ENCODE results near the gene IDI2.
"Not testable (repeated sequence)": the region's sequence is repeated elsewhere in the genome, so short reads cannot be mapped to it uniquely, and the experiment has no call there.

IDI2 gene

DNA sequence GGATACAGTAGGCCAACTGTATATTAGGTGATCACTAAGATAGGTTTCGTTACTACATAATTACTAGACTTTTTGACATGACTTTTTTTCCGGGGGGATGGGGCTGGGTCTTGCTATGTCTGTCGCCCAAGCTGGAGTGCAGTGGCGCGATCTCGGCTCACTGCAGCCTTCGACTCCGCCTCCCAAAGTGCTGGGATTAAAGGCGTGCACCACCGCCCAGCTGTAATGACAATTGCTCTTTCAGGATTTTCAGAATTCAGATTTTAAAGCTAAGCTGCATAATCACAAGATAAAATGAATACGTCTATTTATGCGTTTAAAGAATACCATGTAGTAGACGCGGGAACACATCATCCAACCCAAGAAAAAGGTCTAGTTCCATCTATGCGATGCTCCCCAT, 22.3 kb upstream of the IDI2 start:
- DNase-seq (ENCODE audit: low spot score), result no peak

DNA sequence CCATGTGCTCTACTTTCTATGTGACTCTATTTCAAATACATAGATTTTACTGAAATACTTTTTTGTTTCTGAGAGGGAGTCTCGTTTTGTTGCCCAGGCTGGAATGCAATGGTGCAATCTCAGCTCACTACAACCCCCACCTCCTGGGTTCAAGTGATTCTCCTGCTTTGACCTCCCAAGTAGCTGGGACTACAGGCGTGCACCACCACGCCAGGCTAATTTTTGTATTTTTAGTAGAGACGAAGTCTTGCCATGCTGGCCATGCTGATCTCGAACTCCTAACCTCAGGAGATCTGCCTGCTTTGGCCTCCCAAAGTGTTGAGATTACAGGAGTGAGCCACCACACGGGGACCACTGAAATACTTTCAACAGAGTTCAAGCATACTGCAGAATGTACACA, 19.8 kb upstream of the IDI2 start:
- no peak for DNase-seq (ENCODE audit: low spot score)

DNA sequence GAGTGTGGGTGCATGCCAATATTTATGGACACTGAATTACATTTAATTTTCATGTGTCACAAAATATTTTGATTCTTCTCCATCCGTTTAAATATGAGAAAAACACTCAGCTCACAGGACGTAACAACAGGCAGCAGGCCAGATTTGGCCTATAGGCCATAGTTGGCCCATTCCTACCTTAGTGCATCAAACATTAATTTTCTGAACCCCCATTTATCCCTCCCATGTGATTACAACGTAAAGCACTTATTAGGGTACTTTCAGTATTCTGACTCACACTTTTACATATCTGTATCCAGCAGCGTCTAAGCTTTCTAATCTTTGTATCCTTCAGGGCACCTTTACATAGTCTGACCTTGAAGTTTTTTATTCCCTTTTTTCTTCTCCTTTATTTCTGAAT, 19.3 kb upstream of the IDI2 start:
- no peak for DNase-seq (ENCODE audit: low spot score)

DNA sequence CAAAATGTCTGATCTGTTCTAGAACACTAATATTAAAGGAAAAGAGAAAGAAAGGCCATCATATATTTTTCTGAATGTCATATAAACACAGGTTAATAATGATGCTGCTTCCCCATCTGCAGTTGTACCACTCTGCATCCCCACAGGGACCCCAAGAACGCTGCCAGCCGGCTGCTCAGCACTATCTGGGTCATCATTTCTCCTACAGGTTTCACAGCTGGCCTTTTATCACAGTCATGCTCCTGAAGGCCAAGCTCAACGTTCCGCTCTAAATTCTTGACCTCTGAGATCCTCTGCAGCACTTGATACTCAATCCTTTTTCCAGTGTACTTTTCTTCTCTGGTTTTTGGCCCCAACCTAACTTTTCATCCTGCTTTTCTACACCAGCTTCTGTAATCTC, 18.5 kb upstream of the IDI2 start:
- no peak for DNase-seq (ENCODE audit: low spot score)

DNA sequence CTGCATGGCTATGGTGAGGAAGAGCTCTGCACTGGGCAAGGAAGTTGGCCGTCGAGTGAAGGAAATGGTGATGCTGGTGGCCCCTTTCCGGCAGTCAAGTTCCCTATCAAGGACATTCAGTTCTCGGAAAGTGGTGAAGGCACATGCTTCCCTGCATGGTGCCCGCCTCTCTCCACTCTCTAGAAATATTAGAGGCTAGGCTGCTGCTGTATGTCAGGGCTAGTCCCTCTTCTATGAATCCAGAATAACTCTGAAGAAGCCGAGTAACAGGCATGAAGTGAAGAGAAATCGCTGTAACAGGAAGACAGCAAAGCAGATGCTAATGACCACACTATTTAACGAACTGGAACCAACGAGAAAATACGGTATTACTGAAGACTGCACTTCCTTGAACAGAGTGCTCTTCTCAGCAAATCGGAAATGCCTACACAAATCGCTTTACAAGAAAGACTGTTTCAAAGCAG, 17.9 kb upstream of the IDI2 start:
- DNase-seq (ENCODE audit: low spot score), result no peak

DNA sequence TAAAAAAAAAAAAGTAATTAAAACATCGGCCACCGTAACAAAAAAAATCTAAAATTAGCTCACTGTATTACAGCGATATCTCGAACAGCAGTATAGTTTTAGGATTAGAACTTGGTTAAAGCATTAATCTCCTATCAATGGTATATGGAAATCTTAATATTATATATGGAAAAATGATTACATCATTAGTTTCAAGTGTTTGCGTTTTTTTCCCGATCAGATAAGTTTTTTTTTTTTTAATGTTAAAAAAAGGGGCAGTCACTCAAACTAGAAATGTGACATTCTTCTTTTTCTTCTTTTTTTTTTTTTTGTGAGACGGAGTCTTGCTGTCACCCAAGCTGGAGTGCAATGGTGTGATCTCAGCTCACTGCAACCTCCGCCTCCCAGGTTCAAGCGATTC, 15.9 kb upstream of the IDI2 start:
- no peak for DNase-seq (ENCODE audit: low spot score)

DNA sequence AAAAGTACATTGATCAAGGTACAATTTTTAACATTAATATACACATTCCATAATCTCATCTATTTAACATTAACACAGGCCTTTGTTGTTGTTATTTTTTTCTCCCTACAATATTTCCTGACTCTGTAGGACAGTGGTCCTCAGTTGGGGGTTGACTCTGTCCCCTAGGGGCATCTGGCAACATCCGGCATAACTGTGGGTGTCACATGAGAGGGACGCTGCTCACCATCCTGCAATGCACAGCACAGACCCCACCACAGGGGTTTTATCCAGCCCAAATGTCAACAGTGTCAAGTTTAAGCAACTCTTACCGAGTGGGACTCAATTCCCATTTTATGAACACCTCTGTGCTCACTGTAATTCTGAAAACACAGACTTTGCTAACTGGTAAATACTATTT, 14.5 kb upstream of the IDI2 start:
- DNase-seq (ENCODE audit: low spot score), result no peak

DNA sequence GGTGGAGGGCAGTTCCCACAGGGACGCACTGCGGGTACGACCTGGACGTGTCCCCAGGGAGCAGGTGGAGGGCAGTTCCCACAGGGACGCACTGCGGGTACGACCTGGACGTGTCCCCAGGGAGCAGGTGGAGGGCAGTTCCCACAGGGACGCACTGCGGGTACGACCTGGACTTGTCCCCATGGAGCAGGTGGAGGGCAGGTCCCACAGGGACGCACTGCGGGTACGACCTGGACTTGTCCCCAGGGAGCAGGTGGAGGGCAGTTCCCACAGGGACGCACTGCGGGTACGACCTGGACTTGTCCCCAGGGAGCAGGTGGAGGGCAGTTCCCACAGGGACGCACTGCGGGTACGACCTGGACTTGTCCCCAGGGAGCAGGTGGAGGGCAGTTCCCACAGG, 13.1 kb upstream of the IDI2 start:
- not testable (repeated sequence) for DNase-seq (ENCODE audit: low spot score)

DNA sequence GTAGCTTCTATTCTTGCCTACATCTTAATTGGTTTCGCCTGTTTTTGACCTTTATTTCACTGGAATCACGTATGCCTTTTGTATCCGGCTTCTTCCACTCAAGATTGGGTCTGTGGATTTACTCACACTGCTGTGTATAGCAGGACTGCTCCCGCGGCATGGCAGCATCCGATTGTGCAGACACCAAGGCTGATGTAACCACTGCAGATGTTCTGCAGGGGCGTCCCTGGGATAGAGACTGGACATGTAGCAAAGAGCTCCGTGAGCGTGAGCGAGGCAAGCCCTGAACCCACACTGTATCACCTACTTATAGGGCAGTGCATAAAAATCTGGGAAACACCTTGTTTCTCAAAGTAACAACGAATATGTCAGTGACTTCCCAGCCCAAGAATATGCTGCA, 11.4 kb upstream of the IDI2 start:
- DNase-seq (ENCODE audit: low spot score), result no peak

DNA sequence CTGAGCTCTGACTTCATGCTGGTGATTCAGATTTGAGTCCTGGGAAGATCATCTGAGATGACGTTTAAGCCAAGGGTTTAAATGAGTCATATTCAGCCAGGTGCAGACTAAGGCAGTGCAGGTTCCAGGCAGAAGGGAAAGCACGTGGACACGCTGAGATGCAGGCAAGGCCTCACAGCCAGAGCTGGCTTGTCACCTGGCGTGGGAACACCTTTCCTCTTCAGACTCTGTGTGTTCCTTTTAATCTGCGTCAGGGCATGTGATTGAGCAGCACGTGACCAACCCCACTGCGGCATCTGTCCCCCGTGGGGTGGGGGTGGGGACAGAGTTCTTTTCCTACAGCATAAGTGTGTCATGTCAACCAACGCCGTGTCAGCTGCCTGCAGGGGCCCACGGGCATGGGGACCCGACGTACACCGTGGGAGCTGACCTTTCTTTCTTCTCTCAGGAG, 10.7 kb upstream of the IDI2 start:
- DNase-seq (ENCODE audit: low spot score), result peak; percentile 2

DNA sequence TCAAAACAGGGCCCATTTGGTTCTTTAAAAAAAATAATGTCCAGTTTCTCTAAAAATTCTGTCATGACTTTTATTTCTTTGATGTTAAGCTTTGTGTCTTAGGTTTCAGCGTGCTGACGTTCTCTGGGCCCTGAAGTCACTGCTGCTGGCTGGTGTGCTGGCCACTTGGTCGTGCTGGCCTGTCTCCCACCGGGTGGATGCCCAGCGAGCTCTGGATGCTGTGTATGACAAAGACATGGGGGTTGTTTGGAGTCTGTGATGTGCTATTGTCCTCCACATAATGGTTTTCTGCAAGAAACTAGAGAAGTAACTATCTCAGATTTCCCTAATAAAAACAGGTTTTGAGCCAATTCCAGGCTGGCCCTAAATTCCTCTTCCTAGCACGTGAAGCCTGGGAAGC, 9.5 kb upstream of the IDI2 start:
- DNase-seq (ENCODE audit: low spot score), result no peak

DNA sequence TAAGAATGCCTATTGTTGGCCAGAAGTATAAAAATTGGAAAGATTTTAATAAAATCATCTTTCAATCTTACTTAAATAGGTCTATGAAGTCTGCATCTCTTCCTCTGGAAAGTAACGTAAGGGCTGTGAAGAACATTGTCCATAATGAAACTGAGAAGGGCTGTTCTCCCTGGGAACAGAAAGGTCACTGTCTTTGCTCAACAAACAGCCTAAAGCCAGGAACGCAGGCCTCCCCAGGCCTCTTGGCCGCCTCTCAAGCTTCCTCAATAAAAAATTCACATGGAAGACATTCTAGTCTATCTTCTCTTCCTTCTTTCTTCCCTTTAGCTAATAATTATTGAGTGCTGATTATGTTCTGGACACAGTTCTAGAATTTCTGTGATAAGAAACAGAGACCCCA, 9.1 kb upstream of the IDI2 start:
- DNase-seq (ENCODE audit: low spot score), result no peak

DNA sequence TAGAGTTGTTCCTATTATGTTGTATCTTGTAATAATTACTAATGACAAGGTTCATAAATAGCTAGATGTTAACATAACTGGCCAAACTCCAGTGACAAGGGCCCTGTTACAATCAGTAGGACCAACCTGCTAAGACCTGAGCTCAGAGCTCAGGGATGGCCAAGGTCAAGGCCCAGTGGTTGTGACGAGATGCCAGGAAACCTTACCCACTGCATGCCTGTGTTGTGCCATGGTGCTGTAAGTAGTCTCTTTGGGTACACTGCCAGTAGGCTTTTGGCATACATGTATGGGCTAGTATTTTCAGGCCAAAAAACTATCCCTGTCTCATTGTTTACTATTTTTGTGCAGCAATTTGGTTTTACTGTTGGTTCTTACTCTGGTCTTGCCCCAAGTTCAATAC, 7.9 kb upstream of the IDI2 start:
- DNase-seq (ENCODE audit: low spot score), result no peak

DNA sequence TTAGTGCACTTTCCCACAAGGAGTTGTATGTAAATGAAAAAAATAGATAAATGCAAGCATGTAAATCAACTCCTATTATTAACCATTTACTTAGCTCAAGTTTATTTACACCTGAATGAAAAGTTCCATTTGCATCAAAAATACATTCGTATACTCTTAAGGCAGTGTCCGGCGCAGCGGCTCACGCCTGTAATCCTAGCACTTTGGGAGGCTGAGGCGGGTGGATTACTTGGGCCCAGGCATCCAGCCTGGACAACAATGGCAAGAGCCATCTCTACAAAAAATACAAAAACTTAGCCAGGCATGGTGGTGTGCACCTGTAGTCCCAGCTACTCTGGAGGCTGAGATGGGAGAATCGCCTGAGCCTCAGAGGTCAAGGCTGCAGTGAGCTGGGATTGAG, 4.2 kb upstream of the IDI2 start:
- no peak for DNase-seq (ENCODE audit: low spot score)

DNA sequence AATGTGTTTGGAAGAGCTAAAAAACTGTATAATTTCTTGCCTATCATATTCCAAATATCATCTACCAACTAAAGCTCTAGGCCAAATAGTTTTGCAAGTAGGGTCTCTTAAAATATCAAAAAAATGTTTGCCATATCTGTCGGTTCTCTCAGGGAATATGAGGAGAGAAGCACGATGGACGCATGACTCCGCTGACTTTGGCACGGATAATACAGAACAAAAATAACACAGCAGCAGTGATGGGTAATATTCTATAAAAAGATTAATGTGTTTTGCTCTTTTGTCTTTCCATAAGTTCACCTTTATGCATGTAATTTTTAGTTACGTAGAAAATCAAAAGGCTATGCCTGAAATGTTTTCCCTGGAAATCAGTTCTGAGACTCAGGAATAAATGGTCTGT, 919 bp upstream of the IDI2 start:
- no peak for DNase-seq (ENCODE audit: low spot score)

DNA sequence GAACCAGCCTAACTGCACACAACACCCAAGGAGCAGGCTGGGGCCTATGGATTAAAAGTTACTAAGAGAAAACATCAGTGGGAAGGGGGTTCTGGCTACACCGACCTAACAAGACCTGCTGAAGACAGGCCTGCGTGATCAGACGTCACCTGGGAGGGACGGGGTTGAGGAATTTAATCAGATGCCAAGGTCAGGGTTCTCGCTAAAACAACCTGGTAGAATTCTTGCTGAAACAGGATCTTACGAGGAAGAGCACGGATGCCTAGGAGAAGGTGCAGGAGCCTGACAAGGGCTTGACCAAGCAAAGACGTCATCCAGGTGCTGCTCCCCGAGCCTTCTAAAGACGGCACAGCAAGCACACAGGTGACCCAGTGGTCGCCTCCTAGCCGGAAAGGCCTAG, 1.6 kb downstream of the IDI2 start:
- no peak for DNase-seq (ENCODE audit: low spot score)

DNA sequence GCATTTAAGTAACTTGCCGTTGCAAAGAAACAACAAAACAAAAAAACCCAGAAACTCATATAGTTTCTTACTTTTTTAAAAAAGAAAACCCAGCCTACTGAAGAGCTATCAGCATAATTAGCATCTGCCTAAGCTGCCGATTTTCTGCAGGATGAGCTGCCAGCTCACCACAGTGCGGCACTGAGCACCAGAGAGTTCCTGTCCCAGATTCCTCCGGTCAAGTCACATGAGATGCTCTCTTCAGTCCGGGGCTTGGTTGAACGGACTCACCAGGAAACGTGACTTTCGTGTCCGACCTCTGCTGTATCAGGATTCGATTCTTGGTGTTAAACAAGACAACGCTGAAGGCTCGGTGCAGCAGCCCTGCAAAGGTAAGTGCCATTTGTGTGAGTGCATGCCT, 3.2 kb downstream of the IDI2 start:
- no peak for DNase-seq (ENCODE audit: low spot score)

DNA sequence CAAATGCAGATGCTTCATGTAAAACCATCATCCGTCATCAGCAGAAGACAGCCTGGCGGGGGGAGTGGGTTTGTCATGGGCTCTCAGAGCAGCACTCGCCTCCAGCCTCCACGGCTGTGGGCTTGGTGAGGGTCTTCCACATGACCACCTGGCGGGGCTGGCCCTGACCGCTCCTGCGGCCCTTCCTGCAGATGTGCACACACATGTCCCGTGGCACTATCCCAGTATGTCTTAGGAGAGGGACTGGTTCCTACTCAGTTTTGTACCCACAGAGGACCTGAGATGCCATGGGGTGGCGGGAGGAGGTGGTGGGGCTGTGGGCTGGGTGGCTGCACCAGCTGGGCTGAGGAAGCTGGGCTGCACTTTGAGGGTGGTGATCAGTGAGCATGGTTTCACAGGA, 4.7 kb downstream of the IDI2 start:
- DNase-seq (ENCODE audit: low spot score), result no peak

DNA sequence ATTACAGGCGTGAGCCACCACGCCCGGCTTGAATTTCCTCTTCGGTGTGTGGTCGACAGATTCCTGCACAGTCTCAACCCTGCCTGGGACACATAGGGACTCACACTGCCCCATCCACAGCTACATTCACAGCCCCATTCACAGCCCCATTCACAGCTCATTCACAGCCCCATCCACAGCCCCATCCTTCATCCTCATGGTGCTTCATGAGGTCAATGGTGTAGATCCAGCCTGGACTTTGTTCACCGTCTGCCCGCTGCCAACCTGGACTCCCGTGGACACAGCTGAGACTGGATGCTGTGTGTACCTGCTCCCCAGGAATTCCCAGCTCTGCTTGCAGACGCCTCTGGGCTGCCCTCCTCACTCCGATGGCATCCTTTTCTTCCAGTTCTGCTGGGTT, 5.2 kb downstream of the IDI2 start:
- no peak for DNase-seq (ENCODE audit: low spot score)

DNA sequence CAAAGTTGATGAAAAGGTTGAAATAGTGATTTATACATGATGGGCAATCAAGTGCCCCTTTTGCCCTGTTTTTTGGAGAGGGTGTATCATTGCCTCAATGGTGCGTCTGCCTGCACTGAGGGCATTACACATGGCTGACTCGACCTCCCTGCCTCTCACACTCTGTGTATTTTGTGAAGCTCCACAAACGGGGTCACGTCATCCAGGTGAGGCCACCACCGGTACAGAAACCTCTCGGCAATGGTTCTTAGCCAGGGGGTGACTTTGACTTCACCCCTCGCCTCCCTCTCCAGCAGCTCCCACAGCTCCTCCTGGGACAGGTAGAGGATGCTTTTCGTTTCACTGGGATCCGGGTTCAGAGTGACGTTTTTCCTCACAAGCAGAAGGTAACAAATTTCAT, 6.3 kb downstream of the IDI2 start:
- no peak for DNase-seq (ENCODE audit: low spot score)

DNA sequence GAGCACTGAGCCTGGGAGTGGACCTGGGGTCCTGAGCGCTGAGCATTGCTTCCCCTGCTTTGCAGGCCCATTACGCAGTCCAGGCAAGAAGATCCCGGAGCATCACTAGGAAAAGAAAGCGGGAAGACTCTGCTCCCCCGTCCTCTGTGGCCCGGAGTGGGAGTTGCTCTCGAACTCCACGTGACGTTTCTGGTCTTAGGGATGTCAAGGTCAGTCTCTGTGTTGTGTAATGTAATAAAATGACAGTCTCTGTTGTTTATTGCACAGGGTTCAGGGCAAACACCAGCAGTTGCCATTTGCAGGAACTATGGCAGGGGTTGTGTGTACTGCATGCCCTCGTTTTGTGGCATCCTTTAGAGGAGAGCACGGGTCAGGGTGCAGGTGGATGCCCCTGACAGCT, 10.0 kb downstream of the IDI2 start:
- no peak for DNase-seq (ENCODE audit: low spot score)

DNA sequence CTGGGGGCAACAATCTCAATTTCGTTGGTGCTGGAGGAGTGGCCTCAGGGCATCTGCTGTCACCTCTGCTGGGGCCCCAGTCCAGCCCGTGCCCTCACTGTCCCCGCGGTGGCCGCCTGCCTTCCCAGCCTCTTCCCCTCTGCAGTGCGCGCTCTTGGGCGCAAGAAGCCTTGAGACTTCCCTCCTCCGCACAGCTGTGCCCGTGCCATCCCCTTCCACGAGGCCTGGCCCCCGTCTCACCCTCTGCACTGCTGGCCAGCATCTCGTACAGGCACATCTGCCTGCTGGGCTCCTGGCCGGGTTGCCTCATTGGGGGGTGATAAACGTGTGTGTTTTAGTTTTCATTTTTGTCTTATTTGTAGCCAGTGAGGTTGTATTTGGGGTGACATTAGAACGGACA, 14.0 kb downstream of the IDI2 start:
- DNase-seq (ENCODE audit: low spot score), result no peak

DNA sequence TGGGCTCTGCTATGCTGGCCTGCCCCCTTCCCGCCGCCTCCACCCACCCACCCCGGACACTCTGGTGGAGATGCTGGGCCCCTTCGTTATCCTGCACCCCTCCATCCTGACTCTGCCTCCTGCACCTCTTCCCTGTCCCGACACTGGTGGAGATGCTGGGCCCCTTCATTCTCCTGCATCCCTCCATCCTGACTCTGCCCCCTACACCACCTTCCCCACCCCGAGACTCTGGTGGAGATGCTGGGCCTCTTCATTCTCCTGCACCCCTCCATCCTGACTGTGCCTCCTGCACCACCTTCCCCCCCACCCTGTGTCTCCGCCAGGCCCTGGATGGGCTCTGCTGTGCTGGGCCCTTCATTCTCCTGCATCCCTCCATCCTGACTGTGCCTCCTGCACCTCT, 15.0 kb downstream of the IDI2 start:
- DNase-seq (ENCODE audit: low spot score), result no peak

DNA sequence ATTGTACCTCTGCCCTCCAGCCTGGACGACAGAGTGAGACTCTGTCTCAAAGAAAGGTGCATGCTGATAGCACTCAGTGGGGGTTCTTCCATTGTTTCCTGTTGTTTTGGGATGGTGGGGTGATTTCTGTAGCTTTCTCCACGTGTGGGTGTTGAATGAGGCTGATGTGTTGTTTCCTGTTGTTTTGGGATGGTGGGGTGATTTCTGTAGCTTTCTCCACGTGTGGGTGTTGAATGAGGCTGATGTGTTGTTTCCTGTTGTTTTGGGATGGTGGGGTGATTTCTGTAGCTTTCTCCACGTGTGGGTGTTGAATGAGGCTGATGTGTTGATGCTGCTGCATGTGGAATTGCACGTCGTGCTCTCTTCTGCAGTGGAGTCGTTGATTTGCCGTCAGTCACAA, 15.7 kb downstream of the IDI2 start:
- not testable (repeated sequence) for DNase-seq (ENCODE audit: low spot score)

DNA sequence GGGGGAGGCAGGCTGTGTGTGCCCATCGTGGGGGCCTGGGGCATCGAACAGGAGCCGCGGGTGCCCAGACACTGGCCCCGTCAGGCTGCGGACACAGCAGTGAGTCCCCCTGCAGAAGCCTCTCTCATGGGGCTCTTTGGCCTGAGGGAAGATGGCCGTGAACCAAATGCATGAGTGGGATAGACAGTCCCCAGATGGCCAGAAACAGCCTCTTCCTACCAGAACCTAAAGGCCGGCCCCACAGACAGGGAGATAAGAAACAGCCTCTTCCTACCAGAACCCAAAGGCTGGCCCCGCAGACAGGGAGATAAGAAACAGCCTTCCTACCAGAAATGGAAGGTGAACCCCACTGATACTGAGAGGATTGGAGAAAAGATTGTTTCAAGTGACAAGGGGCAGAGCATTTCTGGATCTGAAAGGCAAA, 16.6 kb downstream of the IDI2 start:
- no peak for DNase-seq (ENCODE audit: low spot score)

All from SW480 (cell line).